ENCODE data around the gene GAST. TPM values are rescaled to one million over a fixed set of nuclear protein-coding genes. Genes with fewer than 3 reads are reported as not detected.

GAST gene
- total and polyA plus RNA-seq, 2 of the 13 experiments (the other 11 are each of a cell fraction or from before 2014, with no cell fraction given) = 0.32 to 0.42 TPM

GRCh38 chr17:41666708-41667279 is 45.3 kb upstream of the GAST start (continued):
- TF ChIP-seq ZNF512 (CRISPR knock-in tag; IDR thresholded peaks at IDR 0.05) (no peak), KLF11 (CRISPR knock-in tag; IDR thresholded peaks at IDR 0.05) (no peak), TCF12 (IDR thresholded peaks at IDR 0.05) (no peak), TCF12 (CRISPR knock-in tag; IDR thresholded peaks at IDR 0.05) (no peak), XRCC5 (optimal IDR thresholded peaks at IDR 0.05; ENCODE audit: low read length) (peak; percentile 97), RBFOX2 (IDR thresholded peaks at IDR 0.05; ENCODE audit: low read depth, low read length) (no peak), SP5 (CRISPR knock-in tag; IDR thresholded peaks at IDR 0.05; ENCODE audit: borderline replicate concordance, low read depth) (no peak), CEBPZ (IDR thresholded peaks at IDR 0.05; ENCODE audit: low read length) (no peak), KDM4B (CRISPR knock-in tag; IDR thresholded peaks at IDR 0.05) (no peak; the same call in 1 of the 2 replicates), ZUFSP (CRISPR knock-in tag; IDR thresholded peaks at IDR 0.05; ENCODE audit: borderline replicate concordance) (no peak), STAT5B (CRISPR knock-in tag; IDR thresholded peaks at IDR 0.05) (no peak), SNAI1 (CRISPR knock-in tag; IDR thresholded peaks at IDR 0.05; ENCODE audit: borderline replicate concordance) (no peak), GTF2F1 (IDR thresholded peaks at IDR 0.05; ENCODE audit: low read length) (no peak), RXRB (CRISPR knock-in tag; IDR thresholded peaks at IDR 0.05; ENCODE audit: borderline replicate concordance) (peak; percentile 57), ZNF382 (CRISPR knock-in tag; IDR thresholded peaks at IDR 0.05; ENCODE audit: borderline replicate concordance) (no peak), ZFYVE20 (CRISPR knock-in tag; IDR thresholded peaks at IDR 0.05; ENCODE audit: borderline replicate concordance, low read depth) (no peak), KLF15 (CRISPR knock-in tag; IDR thresholded peaks at IDR 0.05; ENCODE audit: borderline replicate concordance) (no peak), MAFF (IDR thresholded peaks at IDR 0.05; ENCODE audit: low read depth, low read length) (no peak), GMEB1 (CRISPR knock-in tag; IDR thresholded peaks at IDR 0.05; ENCODE audit: borderline replicate concordance) (peak; percentile 38; the same call in 1 of the 2 replicates)
- TF ChIP-seq, protein P1, sequence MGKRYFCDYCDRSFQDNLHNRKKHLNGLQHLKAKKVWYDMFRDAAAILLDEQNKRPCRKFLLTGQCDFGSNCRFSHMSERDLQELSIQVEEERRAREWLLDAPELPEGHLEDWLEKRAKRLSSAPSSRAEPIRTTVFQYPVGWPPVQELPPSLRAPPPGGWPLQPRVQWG (CRISPR knock-in tag; IDR thresholded peaks at IDR 0.05; ENCODE audit: borderline replicate concordance, low read depth) = no peak

Data from HepG2 (cell line).